HepG2 (cell line): ENCODE measurements around the gene ZNF222. TPM values are rescaled to one million over a fixed set of nuclear protein-coding genes. Genes with fewer than 3 reads are reported as not detected.

Experiments used
- BORCS8-MEF2B ChIP-seq: sonication (generic); formaldehyde crosslinking; IDR thresholded peaks from 2 replicates; pipeline ENCODE4 v1.8.0; 2022; ENCODE audit warnings: mild to moderate bottlenecking, missing genetic modification reagents
- CBX1 ChIP-seq: IDR thresholded peaks from one replicate; pipeline ENCODE4 v1.6.1; 2016; ENCODE audit warnings: antibody characterized with exemption, low read depth
- CREBL2 ChIP-seq: sonication (generic); formaldehyde crosslinking; IDR thresholded peaks from 2 replicates; pipeline ENCODE4 v1.8.1; 2023; ENCODE audit warnings: missing genetic modification reagents, mild to moderate bottlenecking, borderline replicate concordance
- HINFP ChIP-seq: sonication (generic); formaldehyde crosslinking; IDR thresholded peaks from 2 replicates; pipeline ENCODE4 v1.4.0; 2020; ENCODE audit warnings: low read depth, mild to moderate bottlenecking, missing genetic modification reagents
- HNRNPLL ChIP-seq: fragments of 200-400 bp; formaldehyde crosslinking; IDR thresholded peaks from 2 replicates; pipeline ENCODE4 v1.6.1; 2017; ENCODE audit warnings: mild to moderate bottlenecking, low read depth, low read length; ENCODE audit not compliant: poor library complexity, severe bottlenecking
- IRF2 ChIP-seq: IDR thresholded peaks from 2 replicates; pipeline ENCODE4 v1.6.1; 2018; ENCODE audit warnings: missing genetic modification reagents, missing compliant biosample characterization
- RARA ChIP-seq: IDR thresholded peaks from 2 replicates; pipeline ENCODE4 v1.6.1; 2016; ENCODE audit warnings: missing genetic modification reagents, missing compliant biosample characterization
- SIX1 ChIP-seq: sonication (generic); formaldehyde crosslinking; IDR thresholded peaks from 2 replicates; pipeline ENCODE4 v1.4.0; 2020; ENCODE audit warnings: missing genetic modification reagents, borderline replicate concordance
- SUZ12 ChIP-seq: fragments of 150-350 bp; IDR thresholded peaks from 2 replicates; pipeline ENCODE4 v1.6.1; 2014; ENCODE audit warnings: low read depth, low read length
- TMF1 ChIP-seq: sonication (generic); formaldehyde crosslinking; IDR thresholded peaks from 2 replicates; pipeline ENCODE4 v1.8.1; 2022; ENCODE audit warnings: low read depth, missing genetic modification reagents
- ZFAT ChIP-seq: sonication (generic); formaldehyde crosslinking; conservative IDR thresholded peaks from 2 replicates; pipeline ENCODE4 v1.8.1; 2023; ENCODE audit warnings: missing genetic modification reagents, inconsistent platforms
- ZFP36 ChIP-seq: fragments of 150-350 bp; IDR thresholded peaks from 2 replicates; pipeline ENCODE4 v1.6.1; 2018; ENCODE audit warnings: borderline replicate concordance, low read length, low read depth; ENCODE audit not compliant: partially characterized antibody
- ZNF143 ChIP-seq: sonication (generic); formaldehyde crosslinking; IDR thresholded peaks from 2 replicates; pipeline ENCODE4 v1.4.0; 2020; ENCODE audit warnings: missing genetic modification reagents
- ZNF407 ChIP-seq: sonication (generic); formaldehyde crosslinking; IDR thresholded peaks from one replicate; pipeline ENCODE4 v1.5.1; 2020; ENCODE audit warnings: mild to moderate bottlenecking, missing genetic modification reagents; ENCODE audit errors: not compliant biosample characterization
- ZNF883 ChIP-seq: sonication (generic); formaldehyde crosslinking; IDR thresholded peaks from 2 replicates; pipeline ENCODE4 v1.5.1; 2020; ENCODE audit warnings: mild to moderate bottlenecking, missing genetic modification reagents; ENCODE audit errors: not compliant biosample characterization
- polyA plus RNA-seq, 8 experiments: library from polyadenylated mRNA; depleted of rRNA in 3 of 8; stranded (reverse) in 7 of 8; unstranded in 1 of 8; fragments of >200 nt; fragmentation: Illumina TruSeq in 4 of 8; extraction: Trizol in 4 of 8; gene quantifications; 2 replicates each; pipeline versions ENCODE4 v1.2.1 to v1.2.3, GENCODE V29; 2011 to 2016; ENCODE audit warnings: low read depth in 4 of 8, missing spikeins in 1 of 8, mixed read lengths in 1 of 8; ENCODE audit not compliant: insufficient read depth in 1 of 8
- total RNA-seq, 5 experiments: library from RNA; depleted of rRNA; stranded (reverse); fragments of >200 nt; fragmentation: Illumina TruSeq; extraction: Trizol; gene quantifications; 2 replicates each; pipeline ENCODE4 v1.2.3, GENCODE V29; 2016; ENCODE audit warnings: low read depth in 1 of 5
- TF ChIP-seq, protein P1 (sequence below): sonication (generic); formaldehyde crosslinking; IDR thresholded peaks from 2 replicates; pipeline ENCODE4 v1.5.0; 2020; ENCODE audit warnings: missing genetic modification reagents, mild to moderate bottlenecking, borderline replicate concordance
- TF ChIP-seq, protein P2 (sequence below): sonication (generic); formaldehyde crosslinking; IDR thresholded peaks from 2 replicates; pipeline ENCODE4 v1.8.1; 2023; ENCODE audit warnings: mild to moderate bottlenecking, missing genetic modification reagents

The ZNF222 gene
- total and polyA plus RNA-seq, 2 of the 13 experiments (the other 11 are each of a cell fraction or from before 2014, with no cell fraction given), result 2.2 to 6.2 TPM

DNA sequence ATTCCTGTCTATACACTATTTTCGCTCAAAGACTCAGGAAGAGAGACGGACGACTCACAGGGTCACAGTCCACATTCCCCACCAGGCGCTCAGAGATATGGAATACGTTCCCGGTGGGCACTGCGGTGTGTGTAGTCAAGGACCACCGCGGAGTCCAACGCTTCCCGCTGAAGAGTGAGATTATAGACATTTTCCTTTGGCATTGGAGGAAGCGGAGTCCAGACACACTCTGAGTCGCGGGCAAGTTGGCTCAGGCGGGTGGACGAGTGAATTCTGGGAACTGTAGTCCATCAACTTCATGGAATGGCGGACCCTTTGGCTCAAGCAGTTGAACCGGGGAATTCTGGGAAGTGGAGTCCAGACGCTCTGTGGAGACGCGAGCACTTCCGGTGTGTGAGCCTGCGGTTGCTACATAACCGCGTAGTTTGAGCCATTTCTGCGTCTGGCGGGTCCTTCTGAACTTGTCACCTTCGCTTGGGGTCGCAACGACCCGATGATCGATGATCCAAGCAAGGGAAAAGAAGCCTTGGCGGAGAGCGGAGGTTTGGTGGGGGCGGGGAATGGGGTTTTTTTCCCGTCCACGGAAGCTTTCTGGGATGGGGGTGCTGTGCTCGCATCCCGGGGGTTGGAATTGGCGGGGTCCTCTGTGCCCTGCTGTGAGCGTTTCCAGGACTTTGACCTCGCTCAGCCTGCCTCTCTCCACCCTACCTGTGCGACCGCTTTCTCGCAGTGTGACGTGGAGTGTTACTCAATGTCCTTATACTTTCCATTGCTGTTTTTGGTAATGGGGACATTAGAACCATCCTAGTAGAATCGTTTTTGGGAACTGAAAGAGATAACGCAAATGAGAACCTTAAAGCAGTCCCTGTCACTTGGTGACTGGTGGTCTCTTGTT is 22.4 kb upstream of the ZNF222 start, which contains the start of gene ZNF230 (continued):
- TF ChIP-seq ZFAT (CRISPR knock-in tag) (no peak), HINFP (peak; percentile 71; the same call in 1 of the 2 replicates), BORCS8-MEF2B (no peak), ZNF143 (CRISPR knock-in tag) (peak; percentile 96), IRF2 (peak; percentile 98), SUZ12 (peak; percentile 77), ZFP36 (no peak), CREBL2 (CRISPR knock-in tag) (no peak), CBX1 (no peak), ZNF407 (CRISPR knock-in tag) (no peak), HNRNPLL (peak; percentile 66), SIX1 (no peak), RARA (peak; percentile 21; the same call in 1 of the 2 replicates), ZNF883 (CRISPR knock-in tag) (no peak), TMF1 (CRISPR knock-in tag) (no peak)
- TF ChIP-seq, protein P1, sequence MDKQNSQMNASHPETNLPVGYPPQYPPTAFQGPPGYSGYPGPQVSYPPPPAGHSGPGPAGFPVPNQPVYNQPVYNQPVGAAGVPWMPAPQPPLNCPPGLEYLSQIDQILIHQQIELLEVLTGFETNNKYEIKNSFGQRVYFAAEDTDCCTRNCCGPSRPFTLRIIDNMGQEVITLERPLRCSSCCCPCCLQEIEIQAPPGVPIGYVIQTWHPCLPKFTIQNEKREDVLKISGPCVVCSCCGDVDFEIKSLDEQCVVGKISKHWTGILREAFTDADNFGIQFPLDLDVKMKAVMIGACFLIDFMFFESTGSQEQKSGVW, result no peak
- TF ChIP-seq, protein P2, sequence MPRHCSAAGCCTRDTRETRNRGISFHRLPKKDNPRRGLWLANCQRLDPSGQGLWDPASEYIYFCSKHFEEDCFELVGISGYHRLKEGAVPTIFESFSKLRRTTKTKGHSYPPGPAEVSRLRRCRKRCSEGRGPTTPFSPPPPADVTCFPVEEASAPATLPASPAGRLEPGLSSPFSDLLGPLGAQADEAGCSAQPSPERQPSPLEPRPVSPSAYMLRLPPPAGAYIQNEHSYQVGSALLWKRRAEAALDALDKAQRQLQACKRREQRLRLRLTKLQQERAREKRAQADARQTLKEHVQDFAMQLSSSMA (CRISPR knock-in tag), result 0 out of 2 replicates have a peak, but pooled peaks have one; percentile 58
